ENCODE results near the gene TMEM170A.
"Not testable (repeated sequence)": the region's sequence is repeated elsewhere in the genome, so short reads cannot be mapped to it uniquely, and the experiment has no call there.

TMEM170A gene

DNA sequence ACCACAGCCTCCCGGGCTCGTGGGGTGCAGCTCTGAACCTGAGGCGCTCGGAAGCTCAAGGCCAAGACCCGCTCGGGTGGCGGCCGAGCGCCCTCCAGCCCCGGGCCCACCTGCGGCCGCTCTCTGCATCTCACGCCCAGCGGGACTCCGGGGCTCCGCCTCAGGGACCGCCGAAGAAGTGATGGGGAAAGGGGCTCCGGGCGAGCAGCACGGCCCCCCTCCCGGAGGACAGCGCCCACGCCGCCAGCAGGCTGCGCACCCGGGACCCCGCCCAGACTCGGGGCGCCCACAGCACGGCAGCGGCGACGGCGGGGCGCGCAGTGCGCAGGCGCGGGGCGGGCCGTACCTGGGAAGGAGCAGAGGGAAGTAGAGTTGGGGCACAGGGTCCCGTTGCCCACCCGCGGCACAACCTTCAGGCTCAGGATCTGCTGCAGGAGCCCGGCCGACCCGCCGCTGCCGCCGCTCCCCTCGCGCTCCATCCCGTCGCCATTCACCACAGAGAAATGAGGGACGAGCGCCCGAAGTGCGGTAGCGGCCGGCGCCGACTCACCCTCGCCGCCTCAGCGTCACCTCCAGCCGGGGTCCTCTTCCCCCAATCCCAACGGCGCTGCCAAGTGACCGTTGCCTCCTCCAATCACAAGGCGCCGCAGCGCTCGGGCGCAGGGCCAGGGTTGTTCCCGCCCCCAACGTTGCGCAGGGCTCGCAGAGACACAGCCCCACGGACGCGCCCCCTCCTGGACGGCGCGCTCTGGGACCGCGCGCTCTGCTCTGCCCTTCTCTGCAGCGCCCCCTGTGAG, at the start of gene TMEM170A:
TSS of gene TMEM170A (minus strand) at position 568 of the 797 bp plus-strand sequence. CDS start at position 479, 89 bp downstream.
- no peak for FAIRE-seq

GRCh38 chr16:75506574-75506973, 42.1 kb upstream of the TMEM170A start:
- no peak for FAIRE-seq

- no peak for FAIRE-seq
These were observed 41.6 kb upstream of the TMEM170A start for GRCh38 chr16:75506107-75506506.

DNA sequence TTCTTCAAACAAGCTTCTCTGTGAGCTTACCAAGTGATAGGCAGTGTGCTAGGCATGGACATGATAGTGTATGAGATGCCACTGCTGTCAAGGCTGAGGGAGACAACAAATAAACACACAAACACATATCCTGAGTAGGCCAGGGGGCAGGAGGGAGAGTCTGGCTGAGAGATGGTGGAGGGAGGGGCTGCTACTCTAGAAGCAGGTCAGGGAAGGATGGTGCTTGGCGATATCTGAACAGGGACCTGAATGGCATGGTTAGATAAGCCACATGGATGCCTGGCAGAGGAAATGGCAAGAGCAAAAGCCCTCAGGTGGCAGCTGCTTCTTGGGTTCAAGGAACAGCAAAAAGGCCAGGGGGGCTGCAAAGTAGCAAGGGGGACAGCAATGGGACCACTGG, 39.3 kb upstream of the TMEM170A start:
- no peak for FAIRE-seq

DNA sequence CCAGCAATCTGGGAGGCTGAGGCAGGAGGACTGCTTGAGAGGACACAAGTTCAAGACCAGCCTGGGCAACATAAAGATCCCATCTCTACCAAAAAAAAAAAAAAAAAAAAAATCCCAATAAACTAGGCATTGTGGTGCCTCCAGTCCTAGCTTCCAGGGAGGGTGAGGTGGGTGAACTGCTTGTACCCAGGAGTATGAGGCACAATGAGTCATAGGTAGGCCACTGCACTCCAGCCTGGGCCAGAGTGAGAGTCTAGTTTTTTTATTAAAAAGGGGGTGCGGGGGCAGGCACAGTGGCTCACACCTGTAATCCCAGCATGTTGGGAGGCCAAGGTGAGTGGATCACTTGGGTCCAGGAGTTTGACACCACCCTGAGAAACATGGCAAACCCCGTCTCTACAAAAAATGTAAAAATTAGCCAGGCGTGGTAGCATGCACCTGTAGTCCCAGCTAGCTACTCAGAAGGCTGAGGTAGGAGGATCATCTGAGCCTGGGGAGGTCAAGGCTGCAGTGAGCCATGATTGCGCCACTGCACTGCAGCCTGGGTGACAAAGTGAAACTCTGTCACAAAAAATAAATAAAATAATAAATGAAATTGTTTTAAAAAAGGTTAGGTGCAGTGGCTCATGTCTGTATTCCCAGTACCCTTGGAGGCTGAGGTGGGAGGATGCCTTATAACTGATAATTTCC, 38.6 kb upstream of the TMEM170A start:
- no peak for FAIRE-seq

DNA sequence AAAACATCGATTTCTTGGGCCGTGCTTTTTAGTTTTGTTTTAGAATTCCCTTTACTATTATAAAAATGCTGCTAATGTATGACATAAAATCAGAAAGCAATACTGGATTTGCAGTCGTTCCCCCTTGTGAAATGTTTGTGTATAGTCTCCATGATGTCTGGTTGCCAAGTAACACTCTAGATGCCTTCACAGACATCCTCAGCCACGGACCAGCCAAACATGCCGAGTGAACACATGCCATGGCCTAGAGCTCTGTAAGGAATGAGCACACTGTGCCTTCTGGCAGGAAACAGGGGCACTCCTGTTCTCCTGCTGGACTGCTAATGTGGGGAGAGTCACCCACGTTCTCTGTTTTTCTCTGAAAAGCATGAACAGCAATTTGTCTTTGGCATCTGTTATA, 37.3 kb upstream of the TMEM170A start:
- not testable (repeated sequence) for FAIRE-seq

GRCh38 chr16:75501359-75501758, 36.9 kb upstream of the TMEM170A start:
- no peak for FAIRE-seq

DNA sequence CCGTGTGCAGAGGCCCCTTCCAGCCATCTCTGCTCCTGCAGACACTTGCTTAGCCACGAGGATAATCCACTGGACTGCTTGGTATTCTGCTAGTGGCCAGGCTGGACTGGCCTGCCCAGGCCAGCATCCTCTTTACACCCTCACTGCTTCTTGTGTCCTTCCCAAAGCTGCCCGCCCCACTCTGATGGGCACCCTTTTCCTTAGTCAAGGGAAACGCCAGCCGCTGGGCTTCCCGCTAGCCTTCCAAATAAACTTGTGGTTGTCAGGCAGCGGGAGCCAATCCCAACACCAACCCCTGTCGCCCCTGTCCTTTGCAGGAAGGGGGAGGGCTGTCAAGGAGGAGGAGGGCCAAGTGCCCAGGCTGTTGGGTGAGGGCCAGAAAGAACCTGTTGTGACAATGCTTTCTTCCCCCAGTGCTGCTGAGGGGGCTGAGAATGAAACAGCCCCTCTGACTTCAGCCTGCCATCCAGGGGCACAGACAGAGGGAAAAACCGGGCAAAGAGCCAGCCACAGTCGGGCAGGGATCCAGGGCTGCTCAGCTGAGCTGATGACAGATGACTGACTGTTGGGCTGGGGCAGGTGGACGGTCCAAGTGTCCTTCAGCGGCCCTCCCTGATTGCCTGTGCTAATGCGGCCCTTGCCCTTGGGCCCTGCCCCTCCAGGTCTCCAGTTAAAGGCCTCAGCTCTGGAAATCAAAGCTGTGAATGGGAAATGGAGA, 34.3 kb upstream of the TMEM170A start:
- FAIRE-seq: not testable (repeated sequence)

- FAIRE-seq: peak; percentile 65
These were observed 33.1 kb upstream of the TMEM170A start for GRCh38 chr16:75497558-75497957.

- no peak for FAIRE-seq
These were observed 30.7 kb upstream of the TMEM170A start, which contains the start of gene CHST6 for GRCh38 chr16:75495076-75495674. CHST6 (minus strand) TSS chr16:75495441; CDS start chr16:75479828, 15,613 bp downstream.

DNA sequence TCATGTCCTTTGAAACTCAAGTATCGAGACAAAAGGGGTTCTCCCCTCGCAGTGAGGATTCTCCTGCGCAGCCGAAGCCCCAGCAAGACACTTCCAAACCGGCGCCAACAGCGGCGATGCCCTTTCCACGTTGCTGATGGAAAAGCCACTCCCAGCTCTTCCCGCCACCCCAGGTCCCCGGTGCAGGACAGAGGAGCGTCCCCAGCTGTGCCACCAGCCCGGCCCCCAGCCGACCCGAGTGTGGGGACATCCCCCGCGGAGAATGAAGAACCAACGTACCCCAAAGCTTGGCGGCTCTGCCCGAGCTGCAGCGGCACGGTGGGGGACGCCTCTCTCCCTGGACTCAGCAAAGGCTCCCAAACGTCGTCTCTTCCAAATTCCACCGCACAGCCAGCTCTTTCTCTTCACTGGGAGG, 30.2 kb upstream of the TMEM170A start:
- FAIRE-seq: no peak

DNA sequence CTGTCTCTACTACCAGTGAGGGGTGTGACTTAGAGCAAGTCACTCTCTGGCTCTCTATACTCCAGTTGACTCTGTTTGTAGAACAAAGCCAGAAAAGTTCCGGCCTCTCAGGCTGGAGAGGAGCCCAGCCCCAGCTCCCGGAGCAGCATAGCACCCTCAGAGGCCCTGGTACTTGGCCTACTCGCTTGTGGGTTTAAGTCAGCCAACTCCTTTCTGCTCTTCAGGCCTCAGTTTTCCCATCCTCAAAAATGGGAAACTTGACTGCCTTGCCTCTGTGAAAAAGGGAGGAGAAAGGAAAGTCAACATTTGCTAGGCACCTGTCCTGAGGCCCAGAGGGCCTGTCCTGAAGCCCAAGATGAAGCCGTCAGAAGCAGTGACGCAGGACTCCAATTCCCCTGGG, 29.7 kb upstream of the TMEM170A start:
- FAIRE-seq: no peak

DNA sequence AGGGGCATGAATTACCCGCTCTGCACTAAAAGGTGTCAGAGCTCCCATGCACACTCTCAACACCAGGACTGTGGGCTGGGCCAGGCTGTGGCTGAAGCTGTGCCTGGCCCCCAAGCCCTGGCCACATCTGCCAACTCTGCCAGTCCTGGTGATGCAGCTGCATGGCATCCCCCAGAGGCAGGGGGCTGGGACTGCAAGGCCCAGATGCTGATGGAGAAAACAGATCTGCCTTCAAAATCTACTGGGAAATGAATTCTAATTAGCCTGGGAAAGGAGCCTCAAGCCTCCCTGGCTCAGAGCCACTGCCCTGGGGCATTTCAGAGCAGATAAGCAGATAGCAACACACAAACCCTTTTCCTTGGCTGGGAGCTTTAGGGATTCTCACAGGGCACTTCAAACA, 27.4 kb upstream of the TMEM170A start:
- FAIRE-seq: no peak

- FAIRE-seq: no peak
These were observed 23.8 kb upstream of the TMEM170A start for GRCh38 chr16:75488322-75488721.

DNA sequence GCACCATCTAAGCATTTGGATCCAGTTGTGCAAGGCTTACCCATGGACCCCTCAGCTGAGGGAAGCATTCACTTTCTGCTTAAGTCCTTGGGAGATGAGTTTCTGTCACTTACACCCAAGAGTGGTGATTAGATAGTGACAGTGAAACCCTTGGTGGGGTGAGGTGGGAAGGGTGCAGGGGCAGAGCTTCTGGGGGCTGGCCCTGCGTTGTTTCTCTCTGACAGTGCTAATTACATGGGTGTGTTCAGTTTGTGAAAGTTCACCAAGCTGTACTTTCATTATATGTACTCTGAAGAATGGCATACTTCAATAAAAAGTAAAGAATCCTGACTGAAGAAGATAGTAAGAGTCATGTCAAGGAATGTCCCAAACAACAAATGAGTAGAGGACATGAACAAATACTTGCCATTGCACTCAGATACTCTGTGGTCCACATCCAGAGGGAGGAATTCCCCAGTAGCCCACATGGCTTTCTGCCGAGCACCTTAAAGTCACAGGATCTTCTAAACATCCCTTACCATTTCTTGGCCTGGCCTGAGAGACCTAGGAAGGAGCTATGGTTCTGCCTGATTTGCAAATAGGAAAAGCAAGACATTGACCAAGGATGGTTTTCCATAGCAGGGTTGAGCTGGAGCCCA, 22.3 kb upstream of the TMEM170A start:
- FAIRE-seq: no peak

DNA sequence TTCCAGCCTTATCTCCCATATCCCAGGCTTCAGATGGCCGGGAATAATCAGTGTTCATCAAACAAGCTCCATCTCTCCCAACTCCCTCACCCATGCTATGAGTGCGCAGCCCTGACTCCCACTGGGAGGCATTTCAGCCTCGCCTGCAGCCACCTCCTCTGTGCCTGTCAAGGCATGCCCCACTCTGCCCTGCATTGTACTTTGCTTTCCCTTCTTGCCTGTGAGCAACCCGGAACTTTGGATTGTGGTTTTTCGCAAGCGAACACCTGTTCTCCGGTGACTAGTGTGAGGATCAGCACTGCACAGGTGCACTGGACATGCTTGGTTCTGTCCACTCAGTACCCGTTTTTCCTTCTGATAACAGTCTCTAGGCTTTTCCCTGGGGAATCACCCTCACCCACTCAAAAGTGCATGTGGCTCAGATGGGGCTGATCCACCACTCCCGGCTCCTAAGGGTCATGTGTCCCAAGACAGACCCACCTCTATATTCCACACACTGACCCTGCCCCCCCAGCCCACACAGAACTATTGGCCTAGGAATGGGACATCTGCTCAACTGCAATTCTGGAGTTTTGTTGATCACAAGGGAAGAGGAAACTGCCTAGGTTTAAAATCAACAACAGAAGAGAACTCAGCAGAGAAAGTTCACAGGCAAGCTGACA, 21.7 kb upstream of the TMEM170A start:
- no peak for FAIRE-seq

DNA sequence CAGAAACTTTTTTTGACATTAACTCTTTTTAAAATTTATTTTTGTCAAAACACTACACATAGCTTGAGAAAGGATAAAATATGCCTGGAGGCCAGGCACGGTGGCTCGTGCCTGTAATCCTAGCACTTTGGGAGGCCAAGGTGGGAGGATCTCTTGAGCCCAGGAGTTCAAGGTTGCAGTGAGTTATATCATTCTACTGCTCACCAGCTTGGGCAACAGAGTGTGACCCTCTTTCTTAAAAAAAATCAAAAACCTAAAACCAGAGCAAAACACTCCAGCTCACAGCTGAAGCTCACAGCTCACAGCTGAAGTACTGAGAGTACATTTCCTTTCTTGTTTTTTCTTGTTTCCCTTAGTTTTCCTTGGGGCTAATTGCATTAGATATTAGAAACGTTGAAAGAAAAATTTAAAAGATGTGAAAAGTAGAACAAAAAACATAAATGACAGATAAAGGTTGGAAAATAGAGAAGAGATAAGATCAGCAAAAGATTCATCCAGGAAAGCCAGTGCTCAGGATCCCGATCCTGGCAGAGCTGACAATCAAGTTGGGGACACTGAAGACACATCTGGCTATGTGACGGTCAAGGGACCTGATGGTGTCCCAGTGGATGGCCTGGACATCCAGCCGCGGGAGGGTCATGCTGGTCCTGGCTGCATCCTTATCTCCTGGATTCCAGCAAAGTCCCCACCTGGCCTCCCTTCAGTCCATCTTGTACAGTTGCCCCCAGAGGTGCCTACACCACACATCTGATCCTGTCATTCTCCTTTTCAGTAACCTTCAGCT, 20.9 kb upstream of the TMEM170A start:
- FAIRE-seq: no peak

DNA sequence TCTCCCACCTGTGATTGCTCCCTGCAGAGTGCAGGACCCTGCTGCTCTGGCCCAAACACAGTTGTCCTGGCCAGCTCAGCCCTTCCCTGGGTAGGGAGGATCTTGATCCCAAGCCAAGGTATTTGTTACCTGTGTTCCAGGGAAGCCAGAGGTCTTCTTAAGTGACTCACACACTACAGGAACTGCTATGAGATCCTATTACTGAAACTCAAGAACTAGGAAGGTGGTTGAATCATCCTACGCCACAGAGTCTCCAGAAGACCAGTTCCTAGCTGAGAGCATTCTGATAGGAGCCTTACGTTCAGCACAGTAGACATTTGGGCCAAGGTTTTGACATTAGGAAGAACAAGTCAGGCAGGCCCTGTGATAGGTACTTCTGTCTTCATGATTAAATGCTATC, 18.7 kb upstream of the TMEM170A start:
- FAIRE-seq: no peak

- FAIRE-seq: no peak
These were observed 18.1 kb upstream of the TMEM170A start for GRCh38 chr16:75482434-75483205.

DNA sequence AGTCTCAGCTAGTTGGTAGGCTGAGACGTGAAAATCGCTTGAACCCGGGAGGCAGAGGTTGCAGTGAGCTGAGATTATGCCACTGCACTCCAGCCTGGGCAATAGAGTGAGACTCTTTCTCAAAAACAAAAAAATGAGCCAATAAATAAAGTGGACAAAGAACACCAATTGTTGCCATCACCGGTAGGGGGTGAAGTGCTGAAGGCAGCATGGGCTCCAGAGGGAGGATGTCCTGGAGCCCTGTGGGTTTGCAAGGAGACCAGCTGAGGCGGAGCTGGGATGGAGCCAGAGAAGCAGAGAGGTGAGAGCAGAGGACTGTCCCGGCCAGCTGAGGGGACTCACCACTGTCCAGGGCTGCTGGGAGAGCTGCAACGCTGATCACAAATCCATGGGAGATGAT, 17.0 kb upstream of the TMEM170A start:
- no peak for FAIRE-seq
